IMR-90 (cell line): ENCODE results near the gene CD3E. TPM values are rescaled to one million over a fixed set of nuclear protein-coding genes. Genes with fewer than 3 reads are reported as not detected.

ENCODE experiments used
- ATAC-seq: fragments of 200-7000 bp; cut with Tn5 transposase; 2 replicates; pipeline ENCODE4 v1.9.1; 2020; ENCODE audit warnings: low read depth, mild to moderate bottlenecking, moderate library complexity
- BruUV-seq: library from RNA; stranded (reverse); fragments of 400-500 nt; replicated peaks from 2 replicates; lab custom pipeline; 2021; lab: Mats Ljungman, UMichigan
- CTCF ChIA-PET: fragments of 300-600 bp; formaldehyde crosslinking; extraction: SDS; loops from one replicate; lab custom pipeline; 2021; ENCODE audit warnings: antibody characterized with exemption; lab: Yijun Ruan, JAX
- POLR2A ChIA-PET: fragments of 300-600 bp; sonication (Branson Sonifier 250); formaldehyde crosslinking; loops from one replicate; lab custom pipeline; 2022; ENCODE audit warnings: antibody characterized with exemption; ENCODE audit not compliant: unreplicated experiment; lab: Charles Lee
- DNase-seq: peaks from one replicate; pipeline ENCODE4 v3.0.0; 2013
- H2AFZ ChIP-seq: replicated peaks from 2 replicates; pipeline ENCODE3; 2013; ENCODE audit warnings: low read length, mild to moderate bottlenecking; ENCODE audit not compliant: poor library complexity
- H2AK5ac ChIP-seq: 2 replicates; pipeline ENCODE4 v1.6.1; 2013; ENCODE audit warnings: low read depth, low read length, inconsistent platforms
- H2AK9ac ChIP-seq: replicated peaks from 2 replicates; pipeline ENCODE3; 2013; ENCODE audit warnings: mild to moderate bottlenecking, low read depth, low read length, moderate library complexity; ENCODE audit not compliant: poor library complexity
- H2BK120ac ChIP-seq: 2 replicates; pipeline ENCODE4 v1.6.1; 2013; ENCODE audit warnings: low read depth, low read length, inconsistent platforms
- H2BK15ac ChIP-seq: 3 replicates; pipeline ENCODE4 v1.6.1; 2013; ENCODE audit warnings: low read depth, low read length, inconsistent platforms
- H2BK20ac ChIP-seq: 2 replicates; pipeline ENCODE4 v1.6.1; 2013; ENCODE audit warnings: low read depth, mild to moderate bottlenecking, inconsistent platforms, low read length, moderate library complexity
- H2BK5ac ChIP-seq: 2 replicates; pipeline ENCODE4 v1.6.1; 2013; ENCODE audit warnings: mild to moderate bottlenecking, low read depth, low read length, inconsistent platforms; ENCODE audit not compliant: poor library complexity, severe bottlenecking
- H3K14ac ChIP-seq: replicated peaks from 2 replicates; pipeline ENCODE4 v1.6.1; 2013; ENCODE audit warnings: low read depth, low read length, inconsistent platforms
- H3K18ac ChIP-seq: 2 replicates; pipeline ENCODE4 v1.6.1; 2013; ENCODE audit warnings: low read depth, low read length, control low read depth
- H3K23ac ChIP-seq: 2 replicates; pipeline ENCODE4 v1.6.1; 2013; ENCODE audit warnings: low read depth, low read length, inconsistent platforms
- H3K27ac ChIP-seq: 2 replicates; pipeline ENCODE4 v1.5.1; 2013; ENCODE audit warnings: mild to moderate bottlenecking, control low read depth, low read length; ENCODE audit not compliant: insufficient read depth
- H3K27me3 ChIP-seq: 2 replicates; pipeline ENCODE4 v1.6.1; 2013; ENCODE audit warnings: low read length; ENCODE audit not compliant: control insufficient read depth, insufficient read depth
- H3K36me3 ChIP-seq: 2 replicates; pipeline ENCODE4 v1.6.1; 2013; ENCODE audit warnings: low read length, mixed read lengths; ENCODE audit not compliant: control insufficient read depth, insufficient read depth
- H3K4ac ChIP-seq: 2 replicates; pipeline ENCODE4 v1.6.1; 2013; ENCODE audit warnings: low read depth, low read length, inconsistent platforms
- H3K4me1 ChIP-seq: 2 replicates; pipeline ENCODE4 v1.6.1; 2013; ENCODE audit warnings: low read length, mixed read lengths; ENCODE audit not compliant: control insufficient read depth, insufficient read depth
- H3K4me2 ChIP-seq: 2 replicates; pipeline ENCODE4 v1.6.1; 2013; ENCODE audit warnings: low read depth, mild to moderate bottlenecking, control low read depth, low read length, moderate library complexity
- H3K4me3 ChIP-seq: 2 replicates; pipeline ENCODE4 v1.5.1; 2013; ENCODE audit warnings: low read depth, mild to moderate bottlenecking, control low read depth, low read length, moderate library complexity; ENCODE audit not compliant: insufficient read depth
- H3K56ac ChIP-seq: 2 replicates; pipeline ENCODE4 v1.6.1; 2013; ENCODE audit warnings: low read length, inconsistent platforms; ENCODE audit not compliant: insufficient read depth; ENCODE audit errors: extremely low read depth
- H3K79me1 ChIP-seq, 2 experiments: 2 replicates each; pipeline ENCODE4 v1.6.1; 2013; ENCODE audit warnings: low read length in 2 of 2, inconsistent platforms in 1 of 2, low read depth in 1 of 2
- H3K9ac ChIP-seq: 2 replicates; pipeline ENCODE4 v1.6.1; 2013; ENCODE audit warnings: low read depth, low read length, control low read depth
- H3K9me1 ChIP-seq: 2 replicates; pipeline ENCODE4 v1.6.1; 2013; ENCODE audit warnings: low read length, inconsistent platforms; ENCODE audit not compliant: insufficient read depth
- H3K9me3 ChIP-seq: 2 replicates; pipeline ENCODE4 v1.6.1; 2013; ENCODE audit warnings: low read length; ENCODE audit not compliant: control insufficient read depth, insufficient read depth
- H4K20me1 ChIP-seq: 2 replicates; pipeline ENCODE4 v1.6.1; 2013; ENCODE audit warnings: low read length, inconsistent platforms; ENCODE audit not compliant: insufficient read depth
- H4K5ac ChIP-seq: 2 replicates; pipeline ENCODE4 v1.6.1; 2013; ENCODE audit warnings: mild to moderate bottlenecking, low read depth, low read length, control low read depth
- H4K8ac ChIP-seq, 2 experiments: 2 replicates each; pipeline ENCODE4 v1.6.1; 2013; ENCODE audit warnings: low read depth in 2 of 2, low read length in 2 of 2, control low read depth in 1 of 2, inconsistent platforms in 1 of 2
- H4K91ac ChIP-seq: 2 replicates; pipeline ENCODE4 v1.6.1; 2013; ENCODE audit warnings: low read depth, low read length, inconsistent platforms; ENCODE audit not compliant: insufficient read depth
- CEBPB ChIP-seq: IDR thresholded peaks from 2 replicates; pipeline ENCODE4 v1.6.1; 2012; ENCODE audit warnings: low read depth, low read length, improper control_type of control experiment
- POLR2A ChIP-seq: IDR thresholded peaks from 2 replicates; pipeline ENCODE4 v1.6.1; 2012; ENCODE audit warnings: mild to moderate bottlenecking, low read depth, low read length
- RFX5 ChIP-seq: IDR thresholded peaks from 2 replicates; pipeline ENCODE4 v1.8.0; 2012; ENCODE audit warnings: low read depth, mild to moderate bottlenecking, low read length, moderate library complexity
- WGBS, 2 experiments: methylation state at CpG; one replicate each; pipeline versions ENCODE4 v1.1.5 to v1.1.7; 2013; ENCODE audit warnings: missing lambda C conversion rate in 2 of 2; ENCODE audit not compliant: insufficient read length in 1 of 2; ENCODE audit errors: extremely low coverage in 2 of 2; 5-methylcytosine and 5-hydroxymethylcytosine counted together
- dilution Hi-C: fragments of 300-500 bp; cut with HindIII; formaldehyde crosslinking; loops from one replicate; pipeline ENCODE4 v1.14.3; 2018; ENCODE audit warnings: low sequenced_read_pairs; ENCODE audit not compliant: unreplicated experiment
- in situ Hi-C: fragments of 300-500 bp; cut with MboI; formaldehyde crosslinking; loops from 3 replicates; pipeline ENCODE4 v1.14.3; 2019; ENCODE audit warnings: low sequenced_read_pairs, inconsistent platforms, mixed read lengths
- intact Hi-C: fragments of 100-400 bp; cut with micrococcal nuclease; formaldehyde crosslinking; loops from 2 replicates; pipeline ENCODE4 v1.10.0; 2022
- polyA plus RNA-seq, 3 experiments: library from polyadenylated mRNA; depleted of rRNA; stranded (reverse); fragments of >200 nt; gene quantifications; 2 replicates each; pipeline ENCODE4 v1.2.3, GENCODE V29; 2012; ENCODE audit warnings: low replicate concordance in 1 of 3
- total RNA-seq: library from RNA; depleted of rRNA; stranded (reverse); fragments of >200 nt; gene quantifications from 2 replicates; pipeline ENCODE4 v1.2.3, GENCODE V29; 2012

Gene CD3E
- total and polyA plus RNA-seq, 2 of the 4 experiments (the other 2 are of a cell fraction) = not detected

GRCh38 chr11:118318124-118318523 lies 13.6 kb downstream of the CD3E start:
- no peak overlapping the region for H3K23ac ChIP-seq
- H3K36me3 ChIP-seq = no peaks in the 10 kb centered on the region
- H2AK9ac ChIP-seq = no peak overlapping the region
- no peak overlapping the region for H3K4me2 ChIP-seq
- no peaks in the 10 kb centered on the region for H4K20me1 ChIP-seq
- no peak overlapping the region for H3K14ac ChIP-seq
- H4K91ac ChIP-seq = no peak overlapping the region
- no TSS peak for BruUV-seq
- no peaks in the 10 kb centered on the region for H3K9me3 ChIP-seq
- no peak overlapping the region for H3K56ac ChIP-seq
- no peak overlapping the region for H2BK15ac ChIP-seq
- DNase-seq (no peak), ATAC-seq (no peak)
- in situ Hi-C loops = no loop called here
- no peak overlapping the region for H3K4ac ChIP-seq
- H2AK5ac ChIP-seq = no peak overlapping the region
- H3K27me3 ChIP-seq = peaks cover 18% of the 10 kb centered on the region; the same call in 1 of the 2 replicates
- H4K8ac ChIP-seq = no peak overlapping the region
- H3K27ac ChIP-seq = no peak overlapping the region
- H2BK20ac ChIP-seq = no peak overlapping the region
- POLR2A ChIA-PET = no interaction called here
- TF ChIP-seq RFX5 (no peak), POLR2A (no peak), CEBPB (no peak)
- no peaks in the 10 kb centered on the region for H3K79me1 ChIP-seq
- H3K18ac ChIP-seq = no peak overlapping the region
- no peaks in the 10 kb centered on the region for H3K4me1 ChIP-seq
- CTCF ChIA-PET = no interaction called here
- WGBS, 2 experiments = 67% methylated on average over 2 of the region's 4 CpGs; no CpG with 5 or more reads in 1 of the 2 experiments
- H3K4me3 ChIP-seq = no peak overlapping the region
- intact Hi-C loops = no loop called here
- H3K9me1 ChIP-seq = no peaks in the 10 kb centered on the region
- no peak overlapping the region for H4K5ac ChIP-seq
- dilution Hi-C loops = no loop called here
- H3K9ac ChIP-seq = no peak overlapping the region
- H2BK120ac ChIP-seq = no peak overlapping the region
- H2BK5ac ChIP-seq = no peak overlapping the region
- no peak overlapping the region for H2AFZ ChIP-seq
